Measurements from ENCODE around the gene FRAT1. TPM values are rescaled to one million over a fixed set of nuclear protein-coding genes. Genes with fewer than 3 reads are reported as not detected.
A peak's percentile ranks its signal among the peaks of the same experiment; 100 is the strongest.

Gene FRAT1
- total and polyA plus RNA-seq, 2 of the 13 experiments (the other 11 are each of a cell fraction or from before 2014, with no cell fraction given) = 1.7 to 2.3 TPM

DNA sequence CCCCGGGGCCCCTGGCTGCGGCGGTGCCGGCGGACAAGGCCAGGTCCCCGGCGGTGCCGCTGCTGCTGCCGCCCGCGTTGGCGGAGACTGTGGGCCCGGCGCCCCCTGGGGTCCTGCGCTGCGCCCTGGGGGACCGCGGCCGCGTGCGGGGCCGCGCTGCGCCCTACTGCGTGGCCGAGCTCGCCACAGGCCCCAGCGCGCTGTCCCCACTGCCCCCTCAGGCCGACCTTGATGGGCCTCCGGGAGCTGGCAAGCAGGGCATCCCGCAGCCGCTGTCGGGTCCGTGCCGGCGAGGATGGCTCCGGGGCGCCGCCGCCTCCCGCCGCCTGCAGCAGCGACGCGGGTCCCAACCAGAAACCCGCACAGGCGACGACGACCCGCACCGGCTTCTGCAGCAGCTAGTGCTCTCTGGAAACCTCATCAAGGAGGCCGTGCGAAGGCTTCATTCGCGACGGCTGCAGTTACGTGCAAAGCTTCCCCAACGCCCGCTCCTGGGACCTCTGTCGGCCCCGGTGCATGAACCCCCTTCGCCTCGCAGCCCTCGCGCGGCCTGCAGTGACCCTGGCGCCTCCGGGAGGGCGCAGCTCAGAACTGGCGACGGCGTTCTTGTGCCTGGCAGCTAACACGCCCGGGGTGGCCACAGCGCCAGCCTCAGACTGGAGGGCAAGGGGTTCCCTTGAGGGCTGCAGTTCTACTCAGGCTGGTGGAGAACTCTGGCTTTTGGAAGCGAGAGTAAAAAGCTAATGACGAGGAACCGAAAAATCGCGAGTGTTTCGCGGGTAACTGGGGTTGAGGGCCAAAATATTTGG is 804 bp downstream of the FRAT1 start (continued):
- TF ChIP-seq ZNF646 (CRISPR knock-in tag; IDR thresholded peaks at IDR 0.05) = no peak
- TF ChIP-seq TFDP2 (CRISPR knock-in tag; IDR thresholded peaks at IDR 0.05) = peak; percentile 28; the same call in 1 of the 2 replicates
- peak; percentile 30; the same call in 1 of the 2 replicates for TF ChIP-seq PATZ1 (CRISPR knock-in tag; IDR thresholded peaks at IDR 0.05)
- 0 out of 2 replicates have a peak, but pooled peaks have one; percentile 11 for TF ChIP-seq ZBTB21 (CRISPR knock-in tag; IDR thresholded peaks at IDR 0.05)
- no peak for TF ChIP-seq ZNF460 (CRISPR knock-in tag; IDR thresholded peaks at IDR 0.05; ENCODE audit: borderline replicate concordance)
- TF ChIP-seq MTERF4 (CRISPR knock-in tag; IDR thresholded peaks at IDR 0.05) = peak; percentile 77; the same call in 1 of the 2 replicates
- 0 out of 2 replicates have a peak, but pooled peaks have one; percentile 40 for TF ChIP-seq EEA1 (CRISPR knock-in tag; IDR thresholded peaks at IDR 0.05; ENCODE audit: borderline replicate concordance)
- TF ChIP-seq RBM39 (IDR thresholded peaks at IDR 0.05; ENCODE audit: low read depth, low read length, poor library complexity, severe bottlenecking) = no peak
- TF ChIP-seq ZNF780A (CRISPR knock-in tag; IDR thresholded peaks at IDR 0.05) = 0 out of 2 replicates have a peak, but pooled peaks have one; percentile 2

Measured in HepG2 (cell line).